ENCODE data around the gene FTO. TPM values are rescaled to one million over a fixed set of nuclear protein-coding genes. Genes with fewer than 3 reads are reported as not detected.

The FTO gene
- total RNA-seq, 4 donors from 2014 or later: 63.2 to 151 (median 105) TPM

GRCh38 chr16:53714205-53715022 is 10.5 kb downstream of the FTO start:
- Histone ChIP-seq H3K9me3 (no peaks in the 10 kb centered on the region), H3K4me1 (peaks cover 0 to 10% of the 10 kb centered on the region in 2 donors), H3K36me3 (no peaks in the 10 kb centered on the region), H3K27me3 (no peaks in the 10 kb centered on the region), H3K4me3 (no peak overlapping the region), H3K27ac (peak overlapping the region; percentile 10 to 15)
- peak; percentile 33 for DNase-seq
- TF ChIP-seq POLR2A (IDR thresholded peaks at IDR 0.05): no peak
- no peak for TF ChIP-seq CTCF (IDR thresholded peaks at IDR 0.05)
- intact Hi-C loops (cut with DNase I; ENCODE audit: low total_unique reads): no loop called here

DNA sequence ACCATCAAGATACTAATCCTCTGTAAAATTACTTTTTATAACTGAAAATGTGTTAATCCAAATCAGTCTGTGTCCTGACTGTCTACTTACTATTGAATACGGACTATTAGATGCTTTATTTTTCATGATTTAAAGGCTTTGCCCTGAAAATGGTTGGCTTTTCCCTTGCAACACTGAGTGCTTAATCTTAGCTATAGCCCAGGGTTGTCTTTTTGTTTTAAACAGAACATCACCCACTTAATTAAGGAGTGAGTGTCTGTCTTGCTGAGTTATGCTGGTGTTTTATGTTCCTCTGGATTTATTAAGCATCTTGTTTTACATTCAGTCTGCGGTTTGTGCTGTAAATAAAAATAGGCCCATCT is 11.0 kb downstream of the FTO start:
- Histone ChIP-seq H3K36me3 (no peaks in the 10 kb centered on the region), H3K4me3 (no peak overlapping the region), H3K4me1 (peaks cover 0 to 10% of the 10 kb centered on the region in 2 donors), H3K9me3 (no peaks in the 10 kb centered on the region), H3K27ac (peak overlapping the region; percentile 10 to 15), H3K27me3 (no peaks in the 10 kb centered on the region)
- DNase-seq: no peak
- TF ChIP-seq POLR2A (IDR thresholded peaks at IDR 0.05): no peak
- TF ChIP-seq CTCF (IDR thresholded peaks at IDR 0.05): no peak
- intact Hi-C loops (cut with DNase I; ENCODE audit: low total_unique reads): no loop called here

DNA sequence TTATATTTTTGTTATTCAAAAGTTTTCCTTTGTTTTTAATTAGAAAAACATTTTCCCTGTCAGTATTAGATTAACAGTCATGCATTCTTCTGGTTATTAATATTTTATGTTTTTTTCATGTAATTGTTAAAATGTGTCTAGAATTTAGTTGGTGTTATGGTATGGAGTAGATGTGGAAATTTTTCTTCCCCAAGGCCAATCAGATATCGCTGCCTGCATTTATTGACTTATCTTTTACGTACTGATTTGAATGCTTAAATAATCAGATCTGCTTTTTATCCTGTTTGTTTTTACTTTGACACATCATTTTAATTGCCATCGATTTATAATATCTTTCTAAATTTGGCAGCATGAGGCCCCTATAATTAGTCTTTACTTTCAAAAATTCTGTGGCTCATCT is 13.6 kb downstream of the FTO start:
- no peaks in the 10 kb centered on the region for H3K36me3 ChIP-seq
- H3K9me3 ChIP-seq: no peaks in the 10 kb centered on the region
- no peak overlapping the region for H3K27ac ChIP-seq
- DNase-seq: no peak
- peaks cover 0 to 10% of the 10 kb centered on the region in 2 donors for H3K4me1 ChIP-seq
- no peak for TF ChIP-seq CTCF (IDR thresholded peaks at IDR 0.05)
- H3K27me3 ChIP-seq: no peaks in the 10 kb centered on the region
- intact Hi-C loops (cut with DNase I; ENCODE audit: low total_unique reads): no loop called here
- no peak overlapping the region for H3K4me3 ChIP-seq

DNA sequence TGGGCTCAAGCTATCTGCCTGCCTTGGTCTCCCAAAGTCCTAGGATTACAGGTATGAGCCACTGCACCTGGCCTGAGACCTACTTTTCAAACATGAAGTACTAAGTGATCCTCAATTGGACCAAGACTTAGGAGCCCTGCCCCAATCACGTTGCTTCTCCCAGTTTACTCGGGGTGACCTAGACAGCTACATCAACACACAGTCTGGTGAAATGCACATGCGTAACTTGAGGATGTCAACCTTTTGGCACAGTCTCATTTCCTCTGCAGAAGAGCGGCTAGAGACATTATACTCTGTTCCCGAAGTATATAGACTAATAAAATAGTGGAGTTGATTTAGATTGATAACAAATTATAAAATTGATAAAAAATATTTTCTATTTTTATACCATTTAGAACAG is 17.1 kb downstream of the FTO start:
- intact Hi-C loops (cut with DNase I; ENCODE audit: low total_unique reads): no loop called here
- H3K36me3 ChIP-seq: no peaks in the 10 kb centered on the region
- no peak for TF ChIP-seq POLR2A (IDR thresholded peaks at IDR 0.05)
- no peak for TF ChIP-seq CTCF (IDR thresholded peaks at IDR 0.05)
- H3K27me3 ChIP-seq: no peaks in the 10 kb centered on the region
- H3K4me1 ChIP-seq: peaks cover 0 to 3% of the 10 kb centered on the region in 2 donors
- H3K4me3 ChIP-seq: no peak overlapping the region
- no peaks in the 10 kb centered on the region for H3K9me3 ChIP-seq
- no peak for DNase-seq
- H3K27ac ChIP-seq: no peak overlapping the region

- intact Hi-C loops (cut with DNase I; ENCODE audit: low total_unique reads): no loop called here
Measured at GRCh38 chr16:53726625-53727024, 22.7 kb downstream of the FTO start.

More at GRCh38 chr16:53726625-53727024, 22.7 kb downstream of the FTO start:
- Histone ChIP-seq H3K4me3 (no peak overlapping the region), H3K27ac (no peak overlapping the region), H3K27me3 (no peaks in the 10 kb centered on the region), H3K9me3 (no peaks in the 10 kb centered on the region), H3K36me3 (no peaks in the 10 kb centered on the region), H3K4me1 (no peaks in the 10 kb centered on the region)
- TF ChIP-seq CTCF (IDR thresholded peaks at IDR 0.05) (no peak), POLR2A (IDR thresholded peaks at IDR 0.05) (no peak)
- DNase-seq: no peak

Measured in uterus (tissue), 4 donors.